Measurements from ENCODE around the gene HERC2. TPM values are rescaled to one million over a fixed set of nuclear protein-coding genes. Genes with fewer than 3 reads are reported as not detected.

Gene HERC2
- total and polyA plus RNA-seq, 8 donors: 7.9 to 437 (median 72.7) TPM

DNA sequence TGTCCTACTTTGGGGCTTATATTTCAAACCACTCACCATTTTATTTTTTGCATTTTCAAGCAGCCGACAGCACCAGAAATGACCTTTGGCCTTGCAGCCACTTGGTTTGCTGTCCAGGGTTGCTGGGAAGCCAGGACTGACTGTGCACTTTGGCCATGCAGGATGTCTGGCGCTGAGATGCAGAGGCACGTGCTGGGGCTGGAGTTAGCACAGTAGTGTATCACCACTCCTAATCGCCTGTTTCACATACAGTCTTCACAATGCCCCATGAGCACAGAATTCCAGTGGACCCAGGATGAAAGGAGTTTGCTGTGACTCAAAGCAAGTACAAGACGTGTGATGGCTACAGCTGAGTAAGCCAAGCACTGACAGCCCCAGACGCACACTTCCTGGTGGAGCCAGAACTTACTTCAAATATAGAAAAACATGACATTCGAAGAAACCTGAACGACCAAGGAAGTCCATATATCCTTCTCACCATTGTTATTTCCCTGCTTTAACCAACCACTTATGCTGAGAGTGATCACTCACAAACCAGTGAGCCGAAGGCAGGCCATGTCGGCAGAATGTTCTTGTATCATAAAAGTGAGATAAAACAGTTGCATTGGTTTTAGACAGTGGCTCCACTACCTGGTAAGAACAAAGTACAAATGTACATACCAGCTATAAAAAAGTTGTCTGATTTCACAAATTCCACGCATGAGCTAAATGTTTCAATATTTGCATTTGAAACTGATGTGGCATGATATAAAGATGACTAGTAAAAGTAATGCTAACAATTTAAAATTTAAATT is 238.9 kb downstream of the HERC2 start:
- peak in 1 of 2 donors; percentile 56 for DNase-seq
- Histone ChIP-seq H3K27ac (no peak overlapping the region), H3K27me3 (peaks cover 0 to 20% (median 2%) of the 10 kb centered on the region in 3 donors), H3K4me3 (no peak overlapping the region), H3K4me1 (no peaks in the 10 kb centered on the region), H3K36me3 (no peaks in the 10 kb centered on the region), H3K9me3 (peaks cover 0 to 2% (median 0%) of the 10 kb centered on the region in 4 donors)
- TF ChIP-seq, protein P1, sequence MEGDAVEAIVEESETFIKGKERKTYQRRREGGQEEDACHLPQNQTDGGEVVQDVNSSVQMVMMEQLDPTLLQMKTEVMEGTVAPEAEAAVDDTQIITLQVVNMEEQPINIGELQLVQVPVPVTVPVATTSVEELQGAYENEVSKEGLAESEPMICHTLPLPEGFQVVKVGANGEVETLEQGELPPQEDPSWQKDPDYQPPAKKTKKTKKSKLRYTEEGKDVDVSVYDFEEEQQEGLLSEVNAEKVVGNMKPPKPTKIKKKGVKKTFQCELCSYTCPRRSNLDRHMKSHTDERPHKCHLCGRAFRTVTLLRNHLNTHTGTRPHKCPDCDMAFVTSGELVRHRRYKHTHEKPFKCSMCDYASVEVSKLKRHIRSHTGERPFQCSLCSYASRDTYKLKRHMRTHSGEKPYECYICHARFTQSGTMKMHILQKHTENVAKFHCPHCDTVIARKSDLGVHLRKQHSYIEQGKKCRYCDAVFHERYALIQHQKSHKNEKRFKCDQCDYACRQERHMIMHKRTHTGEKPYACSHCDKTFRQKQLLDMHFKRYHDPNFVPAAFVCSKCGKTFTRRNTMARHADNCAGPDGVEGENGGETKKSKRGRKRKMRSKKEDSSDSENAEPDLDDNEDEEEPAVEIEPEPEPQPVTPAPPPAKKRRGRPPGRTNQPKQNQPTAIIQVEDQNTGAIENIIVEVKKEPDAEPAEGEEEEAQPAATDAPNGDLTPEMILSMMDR (IDR thresholded peaks at IDR 0.05): no peak
- intact Hi-C loops (cut with DNase I; ENCODE audit: low total_unique reads): loop anchor here (10.0 kb wide), 1 partner anchor 52 kb away; no protein-coding TSS in a partner anchor
- WGBS, 5 donors: 49 to 55% (median 53%) methylated on average over 11 of the region's 11 CpGs

DNA sequence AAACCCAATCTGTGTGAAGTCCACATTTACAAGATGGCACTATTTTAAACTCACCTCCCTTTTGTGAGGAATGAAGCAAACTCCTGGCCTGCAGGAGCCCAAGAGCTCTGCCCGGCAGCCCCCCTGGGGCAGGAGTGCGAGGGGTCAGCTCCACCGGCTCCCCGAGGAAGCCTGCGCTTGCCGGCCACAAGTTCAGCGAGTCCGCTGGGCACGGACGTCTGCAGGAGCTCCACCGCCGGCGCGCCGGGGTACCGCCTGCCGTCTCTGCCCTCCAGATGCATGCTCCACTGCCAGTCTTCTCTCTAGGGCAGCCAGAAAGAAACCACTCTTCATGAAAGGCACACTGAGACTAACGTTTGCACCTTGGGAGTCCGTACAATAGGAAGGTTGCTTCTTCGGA is 240.4 kb downstream of the HERC2 start:
- no peak overlapping the region for H3K27ac ChIP-seq
- H3K9me3 ChIP-seq: no peaks in the 10 kb centered on the region
- no peak for DNase-seq
- TF ChIP-seq POLR2A (IDR thresholded peaks at IDR 0.05): no peak
- TF ChIP-seq, protein P1 (IDR thresholded peaks at IDR 0.05): no peak
- TF ChIP-seq EP300 (IDR thresholded peaks at IDR 0.05): no peak
- TF ChIP-seq POLR2AphosphoS5 (IDR thresholded peaks at IDR 0.05): no peak
- H3K36me3 ChIP-seq: no peaks in the 10 kb centered on the region
- no peaks in the 10 kb centered on the region for H3K4me1 ChIP-seq
- intact Hi-C loops (cut with DNase I; ENCODE audit: low total_unique reads): loop anchor here (10.0 kb wide), 1 partner anchor 53 kb away; no protein-coding TSS in a partner anchor
- H3K4me3 ChIP-seq: no peak overlapping the region
- whole genome bisulfite sequencing, 5 donors: 96 to 99% (median 96%) methylated on average over 20 of the region's 20 CpGs
- peaks cover 0 to 20% (median 2%) of the 10 kb centered on the region in 3 donors for H3K27me3 ChIP-seq

DNA sequence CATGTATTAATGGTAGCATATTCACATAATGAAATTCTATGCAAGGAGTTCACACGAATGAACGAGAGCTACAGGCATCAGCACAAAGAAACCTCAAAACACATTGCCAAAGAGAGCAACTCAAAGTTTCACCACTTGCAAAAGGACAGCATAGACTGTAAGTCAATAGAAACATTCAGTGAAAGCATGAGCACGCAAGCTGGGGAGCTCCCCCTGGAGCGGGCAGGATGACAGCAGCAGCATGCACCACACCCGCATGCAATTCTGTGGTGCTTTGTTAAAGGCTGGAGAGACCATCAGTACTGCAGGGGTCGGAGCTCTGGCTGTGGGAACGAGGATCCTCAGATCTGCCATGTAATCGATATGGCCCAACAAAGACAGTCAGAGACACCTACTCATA is 241.6 kb downstream of the HERC2 start:
- Histone ChIP-seq H3K4me3 (no peak overlapping the region), H3K9me3 (no peaks in the 10 kb centered on the region), H3K36me3 (no peaks in the 10 kb centered on the region), H3K4me1 (no peaks in the 10 kb centered on the region), H3K27me3 (peaks cover 0 to 13% (median 2%) of the 10 kb centered on the region in 3 donors), H3K27ac (no peak overlapping the region)
- DNase-seq: peak in 1 of 2 donors; percentile 28
- intact Hi-C loops (cut with DNase I; ENCODE audit: low total_unique reads): loop anchor here (10.0 kb wide), 1 partner anchor 54 kb away; no protein-coding TSS in a partner anchor
- WGBS, 5 donors: 49 to 58% (median 56%) methylated on average over 8 of the region's 8 CpGs
- TF ChIP-seq POLR2AphosphoS5 (IDR thresholded peaks at IDR 0.05) (no peak), EP300 (IDR thresholded peaks at IDR 0.05) (no peak), POLR2A (IDR thresholded peaks at IDR 0.05) (no peak)
- TF ChIP-seq, protein P1 (IDR thresholded peaks at IDR 0.05): no peak

- DNase-seq: no peak
- H3K27ac ChIP-seq: no peak overlapping the region
- intact Hi-C loops (cut with DNase I; ENCODE audit: low total_unique reads): no loop called here
- H3K27me3 ChIP-seq: peaks cover 0 to 9% (median 0%) of the 10 kb centered on the region in 3 donors
- no peaks in the 10 kb centered on the region for H3K4me1 ChIP-seq
- 66 to 88% (median 79%) methylated on average over 7 to 9 of the region's 9 CpGs for WGBS, 5 donors
- H3K9me3 ChIP-seq: no peaks in the 10 kb centered on the region
- H3K4me3 ChIP-seq: no peak overlapping the region
- H3K36me3 ChIP-seq: no peaks in the 10 kb centered on the region
- TF ChIP-seq, protein P1 (IDR thresholded peaks at IDR 0.05): no peak
- TF ChIP-seq EP300 (IDR thresholded peaks at IDR 0.05) (no peak), POLR2AphosphoS5 (IDR thresholded peaks at IDR 0.05) (no peak), POLR2A (IDR thresholded peaks at IDR 0.05) (no peak)
Observed at GRCh38 chr15:28079313-28079969, 242.5 kb downstream of the HERC2 start.

All from stomach (tissue), 9 donors.